ENCODE results near the gene DIP2A.

DIP2A gene

GRCh38 chr21:46604975-46605766, 146.5 kb downstream of the DIP2A start, which contains the start of gene S100B:
Gene S100B (minus strand): TSS chr21:46605082. CDS start chr21:46602415, 2,667 bp downstream.
- no peak for DNase-seq
- TF ChIP-seq, protein P1, sequence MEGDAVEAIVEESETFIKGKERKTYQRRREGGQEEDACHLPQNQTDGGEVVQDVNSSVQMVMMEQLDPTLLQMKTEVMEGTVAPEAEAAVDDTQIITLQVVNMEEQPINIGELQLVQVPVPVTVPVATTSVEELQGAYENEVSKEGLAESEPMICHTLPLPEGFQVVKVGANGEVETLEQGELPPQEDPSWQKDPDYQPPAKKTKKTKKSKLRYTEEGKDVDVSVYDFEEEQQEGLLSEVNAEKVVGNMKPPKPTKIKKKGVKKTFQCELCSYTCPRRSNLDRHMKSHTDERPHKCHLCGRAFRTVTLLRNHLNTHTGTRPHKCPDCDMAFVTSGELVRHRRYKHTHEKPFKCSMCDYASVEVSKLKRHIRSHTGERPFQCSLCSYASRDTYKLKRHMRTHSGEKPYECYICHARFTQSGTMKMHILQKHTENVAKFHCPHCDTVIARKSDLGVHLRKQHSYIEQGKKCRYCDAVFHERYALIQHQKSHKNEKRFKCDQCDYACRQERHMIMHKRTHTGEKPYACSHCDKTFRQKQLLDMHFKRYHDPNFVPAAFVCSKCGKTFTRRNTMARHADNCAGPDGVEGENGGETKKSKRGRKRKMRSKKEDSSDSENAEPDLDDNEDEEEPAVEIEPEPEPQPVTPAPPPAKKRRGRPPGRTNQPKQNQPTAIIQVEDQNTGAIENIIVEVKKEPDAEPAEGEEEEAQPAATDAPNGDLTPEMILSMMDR (IDR thresholded peaks at IDR 0.05), result no peak
- Mint-ChIP-seq H3K27me3 (ENCODE audit: low read depth, poor library complexity) (peaks cover 24% of the 10 kb centered on the region), H3K4me3 (no peak within 1 kb of the TSS), H3K27ac (no peak within 1 kb of the TSS), H3K9me3 (peaks cover 12% of the 10 kb centered on the region), H3K4me1 (peaks cover 37% of the 10 kb centered on the region), H3K36me3 (ENCODE audit: low read depth) (no peaks in the 10 kb centered on the region)

- Mint-ChIP-seq H3K36me3 (ENCODE audit: low read depth) (no peaks in the 10 kb centered on the region), H3K27ac (no peak overlapping the region), H3K9me3 (peaks cover 20% of the 10 kb centered on the region), H3K4me1 (peaks cover 37% of the 10 kb centered on the region), H3K27me3 (ENCODE audit: low read depth, poor library complexity) (peaks cover 24% of the 10 kb centered on the region), H3K4me3 (no peak overlapping the region)
- no peak for DNase-seq
- TF ChIP-seq, protein P1 (IDR thresholded peaks at IDR 0.05), result no peak
These were observed 147.2 kb downstream of the DIP2A start for GRCh38 chr21:46605767-46606426.

GRCh38 chr21:46606427-46606813, 147.7 kb downstream of the DIP2A start:
- Mint-ChIP-seq H3K27ac (no peak overlapping the region), H3K36me3 (ENCODE audit: low read depth) (no peaks in the 10 kb centered on the region), H3K4me1 (peaks cover 37% of the 10 kb centered on the region), H3K27me3 (ENCODE audit: low read depth, poor library complexity) (peaks cover 24% of the 10 kb centered on the region), H3K4me3 (no peak overlapping the region), H3K9me3 (peaks cover 22% of the 10 kb centered on the region)
- no peak for DNase-seq
- TF ChIP-seq, protein P1 (IDR thresholded peaks at IDR 0.05), result no peak

GRCh38 chr21:46607636-46608035, 148.9 kb downstream of the DIP2A start:
- H3K4me3 Mint-ChIP-seq, result no peak overlapping the region
- TF ChIP-seq, protein P1 (IDR thresholded peaks at IDR 0.05), result no peak
- no peaks in the 10 kb centered on the region for H3K36me3 Mint-ChIP-seq (ENCODE audit: low read depth)
- H3K9me3 Mint-ChIP-seq, result peaks cover 32% of the 10 kb centered on the region
- H3K27ac Mint-ChIP-seq, result no peak overlapping the region
- H3K4me1 Mint-ChIP-seq, result peaks cover 28% of the 10 kb centered on the region
- peaks cover 14% of the 10 kb centered on the region for H3K27me3 Mint-ChIP-seq (ENCODE audit: low read depth, poor library complexity)
- no peak for DNase-seq

DNA sequence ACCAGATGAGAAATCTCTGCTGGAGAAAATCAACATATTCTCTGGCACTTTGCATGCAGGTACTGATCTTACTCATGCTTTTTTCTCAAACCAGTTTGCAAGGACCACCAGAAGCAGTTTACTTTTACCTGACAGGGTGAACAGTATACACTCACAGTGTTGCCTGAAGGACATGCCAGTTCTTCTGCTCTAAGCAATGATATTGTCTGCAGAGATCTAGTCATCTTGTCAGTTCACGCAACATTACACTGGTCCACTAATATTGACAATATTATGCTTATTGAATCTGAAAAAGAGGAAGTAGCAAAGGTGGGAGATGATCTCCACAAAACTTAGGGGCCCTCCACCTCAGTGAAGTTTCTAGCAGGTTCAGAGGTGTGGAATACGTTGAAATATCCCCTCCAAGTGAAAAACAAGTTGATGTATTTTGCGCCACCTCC, 150.0 kb downstream of the DIP2A start:
- H3K4me1 Mint-ChIP-seq, result peaks cover 17% of the 10 kb centered on the region
- no peaks in the 10 kb centered on the region for H3K36me3 Mint-ChIP-seq (ENCODE audit: low read depth)
- peaks cover 14% of the 10 kb centered on the region for H3K27me3 Mint-ChIP-seq (ENCODE audit: low read depth, poor library complexity)
- DNase-seq, result no peak
- H3K9me3 Mint-ChIP-seq, result peaks cover 38% of the 10 kb centered on the region
- no peak overlapping the region for H3K27ac Mint-ChIP-seq
- H3K4me3 Mint-ChIP-seq, result no peak overlapping the region
- TF ChIP-seq, protein P1 (IDR thresholded peaks at IDR 0.05), result no peak

Measured in nephron progenitor cell (in vitro differentiated cells).